SK-N-SH (cell line): ENCODE results near the gene METTL15. TPM values are rescaled to one million over a fixed set of nuclear protein-coding genes. Genes with fewer than 3 reads are reported as not detected.
A peak's percentile ranks its signal among the peaks of the same experiment; 100 is the strongest.

Experiments used
- CTCF ChIA-PET: fragments of 300-600, 350-600 bp; formaldehyde crosslinking; extraction: SDS; loops from one replicate; lab custom pipeline; 2021; lab: Yijun Ruan, JAX
- POLR2A ChIA-PET: fragments of 350-600 bp; sonication (Branson Sonifier 250); formaldehyde crosslinking; extraction: SDS; loops from one replicate; lab custom pipeline; 2020; ENCODE audit warnings: antibody characterized with exemption, inconsistent platforms; lab: Yijun Ruan, JAX
- DNase-seq: peaks from one replicate; pipeline ENCODE4 v3.0.0; 2012
- H2AFZ ChIP-seq: fragments of 200-600 bp; sonication (generic); 2 replicates; pipeline ENCODE4 v1.8.1; 2016; ENCODE audit warnings: antibody characterized with exemption, mild to moderate bottlenecking, low read depth
- H3F3A ChIP-seq: fragments of 200-600 bp; sonication (generic); replicated peaks from 2 replicates; pipeline ENCODE3; 2016; ENCODE audit warnings: antibody characterized with exemption, mild to moderate bottlenecking; ENCODE audit not compliant: insufficient read depth
- H3K27ac ChIP-seq, 2 experiments: fragments of 200-500 bp in 1 of 2; fragments of 200-600 bp in 1 of 2; sonication (Bioruptor generic) in 1 of 2; sonication (generic), shearing (Covaris generic) in 1 of 2; 2 replicates each; pipeline versions ENCODE4 v1.5.1 to v1.6.1; 2014 to 2016; ENCODE audit warnings: low read depth in 2 of 2, inconsistent platforms in 1 of 2, low read length in 1 of 2, mild to moderate bottlenecking in 1 of 2, mixed read lengths in 1 of 2
- H3K27me3 ChIP-seq: fragments of 200-600 bp; sonication (generic), shearing (Covaris generic); 2 replicates; pipeline ENCODE4 v1.6.1; 2016; ENCODE audit warnings: mixed run types; ENCODE audit not compliant: insufficient read depth
- H3K36me3 ChIP-seq, 2 experiments: fragments of 200-500 bp in 1 of 2; fragments of 200-600 bp in 1 of 2; sonication (Bioruptor generic) in 1 of 2; sonication (generic) in 1 of 2; replicated peaks in 1 of 2; 2 replicates each; pipeline versions ENCODE3 to v1.5.1; 2014 to 2016; ENCODE audit warnings: low read length in 1 of 2, mild to moderate bottlenecking in 1 of 2; ENCODE audit not compliant: insufficient read depth in 2 of 2, control insufficient read depth in 1 of 2
- H3K4me1 ChIP-seq, 2 experiments: fragments of 200-500 bp in 1 of 2; fragments of 200-600 bp in 1 of 2; sonication (Bioruptor generic) in 1 of 2; sonication (generic), shearing (Covaris generic) in 1 of 2; 2 replicates each; pipeline versions ENCODE4 v1.5.1 to v1.6.1; 2014 to 2016; ENCODE audit warnings: low read depth in 1 of 2, low read length in 1 of 2, mixed run types in 1 of 2; ENCODE audit not compliant: insufficient read depth in 2 of 2, control insufficient read depth in 1 of 2
- H3K4me2 ChIP-seq: fragments of 200-600 bp; sonication (generic), shearing (Covaris generic); 2 replicates; pipeline ENCODE4 v1.6.1; 2017; ENCODE audit warnings: mixed run types
- H3K4me3 ChIP-seq, 2 experiments: fragments of 200-500 bp in 1 of 2; fragments of 200-600 bp in 1 of 2; sonication (Bioruptor generic) in 1 of 2; sonication (generic), shearing (Covaris generic) in 1 of 2; 2 replicates each; pipeline versions ENCODE4 v1.5.1 to v1.8.1; 2014 to 2016; ENCODE audit warnings: low read depth in 2 of 2, inconsistent platforms in 1 of 2, low read length in 1 of 2, mild to moderate bottlenecking in 1 of 2, mixed read lengths in 1 of 2, moderate library complexity in 1 of 2
- H3K79me2 ChIP-seq: fragments of 200-600 bp; sonication (generic); 2 replicates; pipeline ENCODE4 v1.8.1; 2017; ENCODE audit warnings: mild to moderate bottlenecking; ENCODE audit not compliant: insufficient read depth
- H3K9ac ChIP-seq: fragments of 200-600 bp; sonication (generic); 2 replicates; pipeline ENCODE4 v1.6.1; 2017; ENCODE audit warnings: mixed run types
- H3K9me2 ChIP-seq: fragments of 200-600 bp; sonication (generic); 2 replicates; pipeline ENCODE4 v1.6.1; 2017; ENCODE audit warnings: mixed run types
- H3K9me3 ChIP-seq: fragments of 200-600 bp; sonication (generic); 2 replicates; pipeline ENCODE4 v1.6.1; 2017; ENCODE audit warnings: mixed run types, mild to moderate bottlenecking, moderate library complexity
- H4K20me1 ChIP-seq: fragments of 200-600 bp; sonication (generic); 2 replicates; pipeline ENCODE4 v1.6.1; 2017; ENCODE audit warnings: mild to moderate bottlenecking, mixed run types; ENCODE audit not compliant: insufficient read depth
- ELF1 ChIP-seq: IDR thresholded peaks from 2 replicates; pipeline ENCODE4 v1.4.0; 2012
- EZH2phosphoT487 ChIP-seq: fragments of 200-600 bp; sonication (generic); IDR thresholded peaks from 2 replicates; pipeline ENCODE4 v1.6.1; 2017; ENCODE audit warnings: low read depth, mixed run types, mild to moderate bottlenecking, antibody characterized with exemption, moderate library complexity, borderline replicate concordance
- FOSL2 ChIP-seq: IDR thresholded peaks from 2 replicates; pipeline ENCODE4 v1.4.0; 2012; ENCODE audit warnings: low read depth, mild to moderate bottlenecking, moderate library complexity, borderline replicate concordance
- FOXJ3 ChIP-seq: sonication (generic); formaldehyde crosslinking; IDR thresholded peaks from 2 replicates; pipeline ENCODE4 v1.5.1; 2020; ENCODE audit warnings: mild to moderate bottlenecking, missing genetic modification reagents
- JUND ChIP-seq: IDR thresholded peaks from 2 replicates; pipeline ENCODE4 v1.4.0; 2012
- RCOR1 ChIP-seq: fragments of 150-350 bp; IDR thresholded peaks from 2 replicates; pipeline ENCODE4 v1.6.1; 2017; ENCODE audit warnings: antibody characterized with exemption, low read length
- TAF1 ChIP-seq: IDR thresholded peaks from 2 replicates; pipeline ENCODE4 v1.6.1; 2012; ENCODE audit warnings: low read depth, mild to moderate bottlenecking, low read length, moderate library complexity, borderline replicate concordance
- TEAD4 ChIP-seq: IDR thresholded peaks from 2 replicates; pipeline ENCODE4 v1.4.0; 2012; ENCODE audit warnings: mild to moderate bottlenecking, borderline replicate concordance; ENCODE audit not compliant: insufficient read depth
- WGBS: methylation state at CpG from one replicate; pipeline ENCODE4 v1.1.6; 2017; ENCODE audit warnings: low lambda C conversion rate; 5-methylcytosine and 5-hydroxymethylcytosine counted together
- polyA plus RNA-seq, 3 experiments: library from polyadenylated mRNA; depleted of rRNA; stranded (reverse); fragments of >200 nt; gene quantifications; 2 replicates each; pipeline ENCODE4 v1.2.3, GENCODE V29; 2012
- TF ChIP-seq, protein P1 (sequence below): fragments of 200-600 bp; sonication (generic); IDR thresholded peaks from 2 replicates; pipeline ENCODE4 v1.6.1; 2017; ENCODE audit warnings: antibody characterized with exemption, mild to moderate bottlenecking, moderate library complexity

METTL15 gene
- polyA plus RNA-seq, 1 of the 3 experiments (the other 2 are of a cell fraction): 4.7 TPM

- Histone ChIP-seq H3K4me1 (peaks cover 0 to 12% of the 10 kb centered on the region in 2 experiments; a peak in 2 of 4 replicates), H3K27me3 (no peaks in the 10 kb centered on the region), H3K9me2 (no peaks in the 10 kb centered on the region; the same call in 1 of the 2 replicates), H2AFZ (no peak overlapping the region), H3K27ac (peak overlapping the region in 1 of 2 experiments; percentile 72; a peak in 2 of 4 replicates), H3K4me3 (no peak overlapping the region), H4K20me1 (no peaks in the 10 kb centered on the region), H3K4me2 (no peak overlapping the region), H3K36me3 (no peaks in the 10 kb centered on the region), H3K9me3 (no peaks in the 10 kb centered on the region), H3K79me2 (peaks cover 15% of the 10 kb centered on the region), H3F3A (peaks cover 19% of the 10 kb centered on the region), H3K9ac (peak overlapping the region; percentile 26; the same call in 1 of the 2 replicates)
- TF ChIP-seq JUND: peak; percentile 43; the same call in 1 of the 2 replicates
- TF ChIP-seq, protein P1, sequence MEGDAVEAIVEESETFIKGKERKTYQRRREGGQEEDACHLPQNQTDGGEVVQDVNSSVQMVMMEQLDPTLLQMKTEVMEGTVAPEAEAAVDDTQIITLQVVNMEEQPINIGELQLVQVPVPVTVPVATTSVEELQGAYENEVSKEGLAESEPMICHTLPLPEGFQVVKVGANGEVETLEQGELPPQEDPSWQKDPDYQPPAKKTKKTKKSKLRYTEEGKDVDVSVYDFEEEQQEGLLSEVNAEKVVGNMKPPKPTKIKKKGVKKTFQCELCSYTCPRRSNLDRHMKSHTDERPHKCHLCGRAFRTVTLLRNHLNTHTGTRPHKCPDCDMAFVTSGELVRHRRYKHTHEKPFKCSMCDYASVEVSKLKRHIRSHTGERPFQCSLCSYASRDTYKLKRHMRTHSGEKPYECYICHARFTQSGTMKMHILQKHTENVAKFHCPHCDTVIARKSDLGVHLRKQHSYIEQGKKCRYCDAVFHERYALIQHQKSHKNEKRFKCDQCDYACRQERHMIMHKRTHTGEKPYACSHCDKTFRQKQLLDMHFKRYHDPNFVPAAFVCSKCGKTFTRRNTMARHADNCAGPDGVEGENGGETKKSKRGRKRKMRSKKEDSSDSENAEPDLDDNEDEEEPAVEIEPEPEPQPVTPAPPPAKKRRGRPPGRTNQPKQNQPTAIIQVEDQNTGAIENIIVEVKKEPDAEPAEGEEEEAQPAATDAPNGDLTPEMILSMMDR: no peak
- no peak for TF ChIP-seq FOXJ3 (CRISPR knock-in tag)
- TF ChIP-seq TAF1: no peak
- peak; percentile 30; the same call in 1 of the 2 replicates for TF ChIP-seq FOSL2
- POLR2A ChIA-PET: no interaction called here
- no peak for DNase-seq
- CTCF ChIA-PET: no interaction called here
Measured at GRCh38 chr11:28228196-28228895, 120.2 kb downstream of the METTL15 start.

- no peak for DNase-seq
- Histone ChIP-seq H3K79me2 (peaks cover 6% of the 10 kb centered on the region), H3K27ac (no peak overlapping the region), H3F3A (peaks cover 13% of the 10 kb centered on the region), H3K4me2 (no peak overlapping the region), H2AFZ (no peak overlapping the region), H3K4me3 (no peak overlapping the region), H3K4me1 (peaks cover 0 to 12% of the 10 kb centered on the region in 2 experiments; a peak in 2 of 4 replicates), H3K9ac (no peak overlapping the region), H3K36me3 (no peaks in the 10 kb centered on the region), H3K27me3 (no peaks in the 10 kb centered on the region), H4K20me1 (no peaks in the 10 kb centered on the region), H3K9me3 (no peaks in the 10 kb centered on the region), H3K9me2 (no peaks in the 10 kb centered on the region; the same call in 1 of the 2 replicates)
- no peak for TF ChIP-seq ELF1
- TF ChIP-seq TEAD4: no peak
- TF ChIP-seq RCOR1: no peak
- no peak for TF ChIP-seq EZH2phosphoT487
- POLR2A ChIA-PET: no interaction called here
- WGBS: 98% methylated on average over 2 of the region's 2 CpGs
- CTCF ChIA-PET: interaction anchor here (0.7 kb wide), 1 partner anchor 19 kb away, joined by 3 read pairs; no protein-coding TSS in a partner anchor
Measured at GRCh38 chr11:28231475-28231874, 123.3 kb downstream of the METTL15 start.
